Cortex of kidney (tissue), 1 donor: ENCODE measurements around the gene ZSWIM1.
"Not testable (repeated sequence)": the region's sequence is repeated elsewhere in the genome, so short reads cannot be mapped to it uniquely, and the experiment has no call there.

Experiments used
- DNase-seq: peaks from one replicate; lab custom pipeline; 2025; lab: John Stamatoyannopoulos, UW

Gene ZSWIM1

DNA sequence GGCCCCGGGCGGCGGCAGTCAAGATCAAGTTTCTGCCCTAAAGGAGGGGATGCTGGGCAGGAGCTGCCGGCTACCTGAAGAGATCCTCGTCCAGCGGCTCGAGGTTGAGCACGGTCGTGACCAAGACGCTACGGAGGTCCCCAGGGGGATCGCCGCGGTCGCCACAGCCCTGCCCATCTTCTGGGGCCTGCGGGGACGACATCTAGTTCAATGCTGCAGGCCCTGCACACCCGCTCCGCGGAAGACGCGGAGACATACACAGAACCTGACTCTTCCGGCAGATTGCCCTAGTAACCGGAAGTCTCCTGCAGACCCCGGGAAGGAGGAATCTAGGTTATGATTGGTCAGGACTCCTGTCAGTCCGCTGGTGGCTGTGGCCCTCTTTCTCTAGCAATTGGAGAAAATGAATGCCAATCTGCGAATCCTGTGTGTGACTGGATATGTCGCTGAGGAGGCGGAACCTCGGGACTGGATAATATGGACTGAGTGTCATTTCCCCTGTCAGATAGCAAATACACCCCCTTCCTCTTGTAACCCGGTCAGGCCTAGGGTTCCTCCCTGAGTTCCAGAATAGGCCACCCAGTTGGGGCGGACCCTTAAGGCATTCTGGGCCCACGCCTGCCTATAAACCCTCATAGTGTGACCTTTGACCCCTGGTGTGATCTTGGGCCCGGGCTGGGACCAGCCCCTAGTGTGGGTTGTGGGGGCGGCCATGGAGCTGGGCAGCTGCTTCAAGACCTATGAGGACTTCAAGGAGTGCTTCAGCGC, 23.7 kb upstream of the ZSWIM1 start, which contains the start of the genes ACOT8 and ZSWIM3:
ACOT8 (minus strand) TSS at position 279 of the 768 bp plus-strand sequence; CDS start at position 202, 77 bp downstream.
ZSWIM3 (plus strand) TSS at position 501 of the 768 bp plus-strand sequence; CDS start at position 713, 212 bp downstream.
- no peak for DNase-seq

DNA sequence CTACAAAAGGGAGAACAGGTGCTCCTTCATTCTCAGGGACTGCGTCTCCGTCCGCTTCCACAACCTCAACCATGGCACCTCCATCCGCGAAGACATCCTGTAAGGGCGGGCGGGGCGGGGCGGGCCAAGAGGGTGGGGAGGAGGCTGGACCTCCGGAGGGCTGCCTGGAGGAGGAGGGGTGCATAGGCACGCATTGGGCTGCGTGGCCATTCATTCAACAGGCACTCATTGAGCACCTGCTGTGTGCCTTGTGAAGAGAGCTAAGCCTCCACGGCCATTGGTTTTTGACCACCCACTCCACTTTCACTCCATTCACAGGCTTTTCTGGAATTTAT, 23.2 kb upstream of the ZSWIM1 start:
- DNase-seq: no peak

DNA sequence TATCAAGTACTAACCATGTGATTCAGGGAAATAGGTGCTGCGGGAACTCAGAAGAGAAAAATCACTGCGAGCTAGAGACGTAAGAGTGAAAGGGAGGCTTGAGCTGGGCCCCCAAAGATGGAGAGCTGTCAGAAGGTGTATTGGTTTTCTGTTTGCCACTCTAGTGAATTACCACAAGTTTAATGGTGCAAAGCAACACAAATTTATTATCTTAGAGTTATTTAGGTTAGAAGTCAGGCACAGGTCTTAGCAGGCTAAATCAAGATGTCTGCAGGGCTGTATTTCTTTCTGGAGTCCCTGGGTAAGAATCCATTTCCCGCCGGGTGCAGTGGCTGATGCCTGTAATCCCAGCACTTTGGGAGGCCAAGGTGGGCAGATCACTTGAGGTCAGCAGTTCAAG, 21.1 kb upstream of the ZSWIM1 start:
- no peak for DNase-seq

DNA sequence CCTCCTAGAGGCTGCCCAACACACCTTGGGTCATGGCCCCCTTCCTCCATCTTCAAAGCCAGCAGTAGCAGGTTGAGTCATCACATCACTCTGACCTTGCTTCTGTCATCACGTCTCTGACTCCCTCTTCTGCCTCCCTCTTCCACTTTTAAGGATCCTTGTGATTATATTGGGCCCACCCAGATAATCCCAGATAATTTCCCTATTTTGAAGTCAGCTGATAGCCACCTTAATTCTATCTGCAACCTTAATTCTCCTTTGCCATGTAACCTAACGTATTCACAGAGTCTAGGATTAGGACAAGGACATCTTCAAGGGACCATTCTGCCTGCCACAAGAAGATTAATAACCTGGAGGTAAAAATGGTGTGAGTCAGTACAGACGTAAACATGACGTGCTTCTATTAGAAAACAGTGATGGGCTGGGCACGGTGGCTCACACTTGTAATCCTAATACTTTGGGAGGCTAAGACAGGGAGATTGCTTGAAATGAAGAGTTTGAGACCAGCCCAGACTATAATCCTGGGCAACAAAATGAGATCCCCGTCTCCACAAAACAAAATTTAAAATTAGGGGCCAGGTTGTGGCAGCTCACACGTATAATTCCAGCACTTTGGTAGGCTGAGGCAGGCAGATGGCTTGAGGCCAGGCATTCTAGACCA, 20.3 kb upstream of the ZSWIM1 start:
- no peak for DNase-seq

DNA sequence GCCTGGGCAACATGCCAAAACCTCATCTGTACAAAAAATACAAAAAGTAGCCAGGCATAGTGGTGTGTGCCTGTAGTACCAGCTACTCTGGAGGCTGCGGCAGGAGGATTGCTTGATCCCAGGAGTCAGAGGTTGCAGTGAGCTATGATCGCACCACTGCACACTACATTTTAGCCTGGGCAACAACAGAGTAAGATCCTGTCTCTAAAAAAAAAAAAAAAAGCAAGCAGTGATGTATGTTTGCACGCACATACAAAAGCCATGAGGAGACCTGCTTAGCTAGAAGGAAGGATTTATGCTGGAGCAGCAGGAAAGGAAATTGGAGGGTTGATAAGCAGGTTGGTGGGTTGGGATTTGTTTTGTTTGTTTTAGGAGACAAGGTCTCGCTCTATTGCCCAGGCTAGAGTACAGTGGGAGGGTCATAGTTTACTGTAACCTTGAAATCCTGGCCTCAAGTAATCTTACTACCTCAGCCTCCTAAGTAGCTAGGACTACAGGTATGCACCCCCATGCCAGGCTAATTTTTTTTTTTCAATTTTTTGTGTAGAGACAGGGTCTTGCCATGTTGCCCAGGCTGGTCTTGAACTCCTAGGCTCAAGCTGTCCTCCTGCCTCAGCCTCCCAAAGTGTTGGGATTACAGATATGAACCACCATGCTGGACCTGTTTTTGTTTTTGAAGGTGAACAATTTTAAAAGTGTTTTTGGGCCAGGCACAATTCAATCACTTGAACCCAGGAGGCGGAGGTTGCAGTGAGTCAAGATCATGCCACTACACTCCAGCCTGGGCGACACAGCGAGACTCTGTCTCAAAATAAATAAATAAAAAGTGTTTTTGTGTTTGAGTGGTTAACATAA, 19.6 kb upstream of the ZSWIM1 start:
- DNase-seq: no peak

DNA sequence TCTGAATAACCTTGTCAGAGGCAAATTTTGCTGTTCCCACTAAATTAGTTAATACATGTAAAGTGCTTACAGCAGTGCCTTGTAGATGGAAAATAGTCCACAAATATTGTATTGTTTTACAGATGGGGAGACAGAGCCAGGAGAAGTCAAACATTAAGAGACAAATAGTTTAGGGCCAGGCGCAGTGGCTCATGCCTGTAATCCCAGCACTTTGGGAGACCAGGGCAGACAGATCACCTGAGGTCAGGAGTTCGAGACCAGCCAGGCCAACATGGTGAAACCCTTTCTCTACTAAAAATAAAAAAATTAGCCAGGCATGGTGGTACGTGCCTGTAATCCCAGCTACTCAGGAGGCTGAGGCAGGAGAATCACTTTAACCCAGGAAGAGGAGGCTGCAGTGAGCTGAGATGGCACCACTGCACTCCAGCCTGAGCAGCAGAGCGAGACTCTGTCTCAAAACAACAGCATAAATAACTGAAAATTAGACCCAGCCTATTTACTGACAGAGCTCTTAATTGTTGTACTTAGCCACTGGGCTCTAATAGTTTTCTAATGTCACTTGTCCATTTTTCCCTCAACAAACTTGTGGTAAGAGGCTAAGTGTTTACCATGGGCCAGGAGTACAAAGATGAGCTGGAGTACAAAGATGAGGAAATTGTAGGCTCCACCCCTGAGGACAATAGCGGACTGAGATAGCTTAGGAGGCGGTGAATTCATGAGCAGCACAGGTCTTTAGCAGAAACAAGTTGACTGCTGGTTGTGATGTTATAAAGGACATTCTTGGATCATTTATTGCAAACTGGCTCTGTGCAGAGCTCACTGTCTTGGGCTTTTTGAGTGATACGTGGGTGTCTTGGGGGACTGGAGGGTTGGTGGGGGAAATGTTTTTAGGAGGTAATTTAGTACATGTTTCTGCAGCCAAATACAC, 17.2 kb upstream of the ZSWIM1 start:
- DNase-seq: no peak

DNA sequence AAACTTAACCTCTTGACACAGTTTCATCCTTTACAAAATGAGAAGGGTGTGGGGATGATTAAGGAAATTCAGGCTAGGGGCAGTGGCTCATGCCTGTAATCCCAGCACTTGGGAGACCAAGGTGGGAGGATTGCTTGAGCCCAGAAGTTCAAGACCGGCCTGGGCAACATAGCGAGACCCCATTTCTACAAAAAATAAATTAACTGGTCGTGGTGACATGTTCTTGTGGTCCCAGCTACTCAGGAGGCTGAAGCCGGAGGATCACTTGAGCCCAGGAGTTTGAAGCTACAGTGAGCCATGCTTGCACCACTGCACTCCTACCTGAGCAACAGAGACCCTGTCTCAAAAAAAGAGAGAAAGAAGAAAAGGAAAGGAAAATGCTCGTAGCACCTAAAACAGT, 14.6 kb upstream of the ZSWIM1 start:
- no peak for DNase-seq

DNA sequence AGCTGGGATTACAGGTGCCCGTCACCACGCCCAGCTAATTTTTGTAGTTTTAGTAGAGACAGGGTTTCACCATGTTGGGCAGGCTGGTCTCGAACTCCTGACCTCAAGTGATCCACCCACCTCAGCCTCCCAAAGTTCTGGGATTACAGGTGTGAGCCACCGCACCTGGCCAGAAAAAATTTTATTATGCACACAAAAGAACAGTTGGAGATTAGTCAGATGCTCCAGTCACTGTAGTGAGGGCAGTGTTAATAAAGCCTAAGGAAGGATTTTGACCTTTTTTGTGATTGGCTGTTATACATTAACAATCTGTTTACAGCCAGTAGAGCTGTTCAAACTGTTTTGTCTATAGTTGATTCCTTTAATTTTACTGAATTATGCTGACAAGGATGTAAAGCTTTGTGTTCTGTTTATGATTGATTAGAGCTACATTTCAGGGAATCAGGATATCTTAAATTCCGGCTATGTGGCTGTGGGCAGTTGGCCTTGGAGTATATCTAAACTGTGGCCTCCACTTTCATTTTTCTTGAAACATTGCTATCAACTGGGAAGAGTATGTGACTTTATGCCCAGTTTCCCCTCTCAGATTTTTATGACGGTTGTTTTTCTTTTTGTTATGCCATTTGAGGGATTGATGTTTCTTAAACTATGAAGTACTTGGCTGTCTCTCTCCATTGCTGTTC, 13.8 kb upstream of the ZSWIM1 start:
- DNase-seq: no peak

DNA sequence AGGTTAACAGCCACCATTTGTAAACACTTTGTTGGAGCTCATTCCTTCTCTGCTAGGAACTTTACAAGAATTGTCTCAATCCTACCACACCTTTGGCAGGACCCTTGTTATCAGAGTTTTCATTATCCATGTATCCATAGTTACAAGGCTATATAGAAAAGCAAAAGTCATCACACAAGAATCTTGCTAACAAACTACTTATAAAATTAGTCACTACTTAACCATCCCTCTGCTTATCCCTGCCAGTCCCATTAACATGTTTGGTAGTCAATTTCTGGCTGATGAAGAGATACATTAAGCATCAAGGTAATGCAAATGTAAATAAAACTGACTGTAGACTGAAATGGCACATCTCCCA, 13.2 kb upstream of the ZSWIM1 start:
- DNase-seq: no peak

DNA sequence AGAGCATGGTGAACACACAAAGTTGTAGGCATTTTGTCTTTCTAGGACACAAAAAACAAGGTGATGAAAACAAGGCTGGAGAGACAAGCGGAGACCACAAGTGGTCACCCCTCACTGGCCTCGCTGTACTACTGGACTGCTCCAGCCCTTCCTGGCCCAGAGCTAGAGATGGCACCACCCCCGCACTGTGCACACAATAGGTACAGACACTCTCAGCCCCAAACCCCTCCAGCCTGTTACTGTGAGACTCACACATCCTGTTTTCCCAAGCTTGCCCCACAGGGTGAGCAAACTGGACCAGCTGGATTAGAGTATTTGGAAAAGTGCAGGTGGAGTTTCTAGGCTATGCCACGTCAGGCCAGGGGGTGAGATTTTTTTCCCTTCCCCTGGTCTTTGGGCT, 8.4 kb upstream of the ZSWIM1 start:
- DNase-seq: no peak

DNA sequence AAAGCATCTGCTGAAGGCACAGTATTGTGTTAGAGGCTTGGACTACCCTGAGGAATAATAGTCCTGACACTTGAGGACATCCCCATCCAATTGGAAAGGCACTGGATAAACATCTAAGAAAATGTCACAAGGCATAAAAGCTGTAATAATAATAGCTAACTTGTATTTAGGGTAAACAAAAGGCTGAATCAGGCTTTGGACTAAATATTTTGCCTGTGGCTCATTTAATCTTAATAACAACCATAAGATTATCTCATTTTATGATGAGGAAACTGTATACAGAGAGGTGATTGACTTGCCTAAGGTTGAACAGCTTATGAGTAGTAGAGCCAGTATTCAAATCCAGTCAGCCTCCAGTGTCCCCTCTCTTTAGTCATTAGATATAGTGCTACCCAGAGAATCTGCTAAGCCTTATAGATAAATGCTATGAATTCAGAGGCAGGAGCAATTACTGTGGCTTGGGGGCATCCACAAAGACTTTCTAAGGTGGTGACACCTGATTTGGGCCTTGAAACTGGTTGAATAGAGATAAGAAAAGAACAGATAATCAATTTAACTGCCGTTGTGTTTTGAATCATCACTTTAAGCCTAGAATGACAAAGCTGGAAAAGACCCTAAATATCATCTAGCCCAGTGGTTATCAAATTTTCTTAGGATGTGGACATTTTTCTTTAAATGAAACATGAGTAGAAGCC, 7.5 kb upstream of the ZSWIM1 start:
- DNase-seq: no peak

DNA sequence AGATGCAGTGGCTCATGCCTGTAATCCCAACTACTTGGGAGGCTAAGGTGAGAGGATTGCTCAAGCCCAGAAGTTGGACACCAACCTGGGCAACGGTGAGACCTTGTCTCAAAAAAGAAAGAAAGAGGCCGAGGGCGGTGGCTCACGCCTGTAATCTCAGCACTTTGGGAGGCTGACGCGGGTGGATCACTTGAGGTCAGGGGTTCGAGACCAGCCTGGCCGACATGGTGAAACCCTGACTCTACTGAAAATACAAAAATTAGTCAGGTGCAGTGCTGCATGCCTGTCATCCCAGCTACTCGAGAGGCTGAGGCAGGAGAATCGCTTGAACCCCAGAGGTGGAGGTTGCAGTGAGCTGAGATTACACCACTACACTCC, 6.9 kb upstream of the ZSWIM1 start:
- DNase-seq: not testable (repeated sequence)

DNA sequence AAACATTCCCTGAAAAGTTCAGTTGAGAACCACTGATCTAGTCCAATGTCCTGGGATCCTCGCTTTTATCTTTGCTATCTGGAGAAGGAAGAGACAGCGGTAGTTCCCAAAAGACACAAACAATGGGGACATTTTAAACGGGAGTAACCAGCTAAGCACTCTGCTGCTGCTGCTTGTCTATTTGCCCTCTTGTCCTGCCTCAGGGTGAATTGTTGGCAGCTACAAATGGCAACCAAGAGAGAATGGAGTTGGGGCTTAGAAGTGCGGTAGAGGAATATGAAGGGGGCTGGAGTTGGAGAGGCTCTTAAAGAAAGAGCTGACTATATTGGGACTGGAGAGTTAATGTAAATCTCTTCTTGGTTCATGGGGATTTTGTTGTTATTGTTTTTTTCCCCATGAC, 6.5 kb upstream of the ZSWIM1 start:
- DNase-seq: no peak

DNA sequence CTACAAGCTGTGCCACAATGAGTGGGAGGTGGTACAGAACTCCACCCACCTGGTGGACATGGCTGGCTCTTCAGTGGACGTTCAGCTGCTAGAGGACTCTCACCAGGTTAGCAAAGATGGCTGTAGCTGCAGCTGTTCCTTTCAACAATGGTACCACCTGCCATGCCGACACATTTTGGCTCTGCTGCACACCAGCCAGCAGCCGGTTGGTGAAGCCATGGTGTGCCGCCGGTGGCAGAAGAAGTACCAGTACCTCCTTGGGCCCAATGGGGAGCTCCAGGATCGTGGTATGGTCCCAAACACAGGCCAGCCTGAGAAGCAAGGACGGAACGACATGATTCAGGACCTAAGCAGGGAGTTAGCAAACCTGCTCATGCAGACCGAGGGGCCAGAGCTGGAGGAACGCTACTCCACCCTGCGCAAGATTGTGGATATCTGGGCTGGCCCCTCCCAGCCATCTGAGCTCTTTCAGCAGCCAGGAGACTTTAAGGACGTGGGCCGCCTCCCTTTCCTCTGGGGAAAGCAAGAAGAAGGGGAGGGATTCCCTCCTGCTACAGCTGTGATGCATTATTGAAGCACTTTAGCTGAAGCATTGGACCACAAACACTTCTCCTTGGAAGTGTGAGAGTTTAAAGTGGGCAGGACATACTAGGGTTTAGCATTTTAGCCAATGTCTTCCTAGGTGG, 2.8 kb upstream of the ZSWIM1 start:
- DNase-seq: no peak

DNA sequence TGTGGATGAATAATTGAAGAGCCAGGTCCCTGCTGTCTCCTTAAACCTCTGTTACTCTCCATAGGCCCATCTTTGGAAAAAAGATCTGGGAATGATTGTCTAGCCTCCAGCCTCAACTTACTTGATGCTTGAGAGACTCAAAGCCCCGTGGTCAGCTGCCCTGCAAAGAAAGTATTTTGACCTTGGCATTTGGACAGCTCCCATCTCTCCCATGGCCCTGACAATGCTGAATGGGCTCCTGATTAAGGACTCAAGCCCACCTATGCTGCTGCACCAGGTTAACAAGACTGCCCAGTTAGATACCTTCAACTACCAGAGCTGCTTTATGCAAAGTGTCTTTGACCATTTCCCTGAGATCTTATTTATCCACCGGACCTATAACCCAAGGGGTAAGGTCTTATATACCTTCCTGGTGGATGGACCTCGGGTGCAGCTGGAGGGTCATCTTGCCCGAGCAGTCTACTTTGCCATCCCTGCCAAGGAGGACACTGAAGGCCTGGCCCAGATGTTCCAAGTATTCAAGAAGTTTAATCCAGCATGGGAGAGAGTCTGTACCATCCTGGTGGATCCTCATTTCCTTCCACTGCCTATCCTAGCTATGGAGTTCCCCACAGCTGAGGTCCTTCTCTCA, 1.6 kb downstream of the ZSWIM1 start:
- no peak for DNase-seq

DNA sequence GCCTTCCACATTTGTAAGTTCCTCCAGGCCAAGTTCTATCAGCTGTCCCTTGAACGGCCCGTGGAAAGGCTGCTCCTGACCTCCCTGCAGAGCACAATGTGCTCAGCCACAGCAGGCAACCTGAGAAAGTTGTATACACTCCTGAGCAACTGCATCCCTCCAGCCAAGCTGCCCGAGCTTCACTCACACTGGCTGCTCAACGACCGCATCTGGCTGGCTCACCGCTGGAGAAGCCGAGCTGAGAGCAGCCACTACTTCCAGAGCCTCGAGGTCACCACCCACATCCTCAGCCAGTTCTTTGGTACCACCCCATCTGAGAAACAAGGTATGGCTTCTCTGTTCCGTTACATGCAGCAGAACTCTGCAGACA, 2.1 kb downstream of the ZSWIM1 start:
- no peak for DNase-seq

DNA sequence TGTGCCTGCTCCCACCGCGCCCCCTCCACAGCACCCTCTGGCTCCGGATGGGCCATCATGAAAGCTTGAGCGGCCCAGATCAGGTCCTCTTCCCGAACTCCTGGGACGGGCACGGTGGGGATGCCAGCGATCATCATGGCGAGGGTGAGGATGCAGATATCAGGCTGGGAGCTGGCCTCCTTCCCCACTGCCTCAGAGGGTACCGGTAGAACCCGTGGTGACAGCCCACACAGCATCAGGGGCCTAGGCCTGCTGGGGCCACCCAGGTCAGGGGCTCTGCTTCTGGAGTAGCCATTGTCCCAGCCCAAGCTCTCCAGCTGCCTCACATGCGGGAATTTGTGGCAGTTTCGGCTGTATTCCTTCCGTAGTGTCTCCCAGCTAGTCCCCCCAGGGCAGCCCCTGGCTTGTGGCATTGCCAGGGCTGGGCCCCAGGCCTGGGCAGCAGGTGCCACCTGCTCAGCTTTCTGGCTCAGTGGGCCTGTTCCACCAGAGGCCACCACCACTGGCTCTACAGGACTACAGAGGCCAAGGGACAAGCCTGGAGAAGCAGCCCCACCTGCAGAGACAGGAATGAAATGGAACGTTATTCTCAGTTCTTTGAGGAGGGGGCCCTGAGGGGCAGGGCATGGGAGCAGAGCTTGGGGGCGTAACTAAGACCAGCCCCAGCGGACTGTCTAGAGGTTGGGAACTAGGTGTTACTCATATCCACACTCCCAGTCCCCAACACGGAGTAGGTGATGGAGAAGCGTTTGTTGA, 5.7 kb downstream of the ZSWIM1 start:
- DNase-seq: no peak

DNA sequence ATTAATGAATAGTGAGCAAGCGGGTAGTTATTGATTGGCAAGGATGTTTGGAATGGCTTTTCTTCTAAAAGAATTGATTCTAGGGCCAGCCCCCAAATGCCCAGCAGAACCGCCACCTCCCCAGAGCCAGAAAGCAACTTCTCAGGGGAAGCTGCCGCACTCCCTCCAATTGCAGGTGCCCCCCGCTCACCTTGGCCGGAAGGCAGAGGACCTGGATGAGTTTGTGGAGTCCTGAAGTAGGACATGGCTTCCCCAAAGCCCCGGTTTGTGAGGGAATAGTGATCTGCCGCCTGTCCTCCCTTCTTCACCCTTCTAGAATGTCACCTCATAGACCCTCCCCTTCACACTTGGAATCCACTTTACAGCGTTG, 6.3 kb downstream of the ZSWIM1 start, which contains the start of gene SPATA25:
SPATA25 (minus strand) TSS at position 277 of the 370 bp plus-strand sequence; CDS start at position 245, 32 bp downstream.
- DNase-seq: no peak

DNA sequence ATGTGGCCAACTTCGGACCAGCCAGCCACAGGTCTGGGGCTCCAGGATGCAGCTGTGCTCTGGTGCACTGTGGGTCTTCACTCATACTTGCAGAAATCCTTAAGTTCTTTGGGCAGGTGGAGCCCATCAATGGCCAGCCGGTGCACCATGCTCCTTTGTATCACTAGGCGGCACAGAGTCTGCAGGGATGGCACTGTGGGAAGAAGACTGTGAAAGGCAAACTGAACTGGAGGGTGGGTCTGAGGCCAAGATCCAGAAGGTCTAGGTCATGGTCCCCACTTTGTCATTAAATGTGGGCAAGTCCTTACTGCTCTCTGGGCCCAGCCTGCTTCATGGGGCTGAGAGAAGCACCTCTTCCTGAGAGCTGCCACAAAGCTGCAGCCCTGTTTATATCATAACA, 7.7 kb downstream of the ZSWIM1 start:
- DNase-seq: no peak
